ENCODE data around the gene ST8SIA4.

Gene ST8SIA4

GRCh38 chr5:100779669-100780375, 123.3 kb downstream of the ST8SIA4 start:
- DNase-seq = no peak

GRCh38 chr5:100777680-100778300, 125.3 kb downstream of the ST8SIA4 start:
- DNase-seq = peak in 1 of 2 experiments; percentile 20

- no peak for DNase-seq
Measured at GRCh38 chr5:100775533-100775855, 127.6 kb downstream of the ST8SIA4 start.

GRCh38 chr5:100772548-100772947, 130.5 kb downstream of the ST8SIA4 start:
- DNase-seq = no peak

GRCh38 chr5:100772006-100772405, 131.1 kb downstream of the ST8SIA4 start:
- no peak for DNase-seq

GRCh38 chr5:100771181-100771580, 131.9 kb downstream of the ST8SIA4 start:
- no peak for DNase-seq

- no peak for DNase-seq
Measured at GRCh38 chr5:100768221-100768620, 134.9 kb downstream of the ST8SIA4 start.

GRCh38 chr5:100762995-100763394, 140.1 kb downstream of the ST8SIA4 start:
- no peak for DNase-seq

GRCh38 chr5:100762108-100762507, 141.0 kb downstream of the ST8SIA4 start:
- no peak for DNase-seq

- no peak for DNase-seq
Measured at GRCh38 chr5:100761192-100761591, 141.9 kb downstream of the ST8SIA4 start.

- no peak for DNase-seq
Measured at GRCh38 chr5:100760688-100761087, 142.4 kb downstream of the ST8SIA4 start.

- DNase-seq = no peak
Measured at GRCh38 chr5:100758780-100759179, 144.3 kb downstream of the ST8SIA4 start.

GRCh38 chr5:100758306-100758705, 144.8 kb downstream of the ST8SIA4 start:
- no peak for DNase-seq

GRCh38 chr5:100757618-100758017, 145.5 kb downstream of the ST8SIA4 start:
- no peak for DNase-seq

Data from activated CD4-positive, alpha-beta T cell treated with anti-CD3 and anti-CD28 coated beads, Interleukin-2, amount 50 U/mL, for 48 hours (primary cell).